GM10266 (cell line): ENCODE data around the gene NCOA3.
"Not testable (repeated sequence)": the region's sequence is repeated elsewhere in the genome, so short reads cannot be mapped to it uniquely, and the experiment has no call there.

Experiments used
- DNase-seq: peaks from one replicate; pipeline ENCODE4 v3.0.0; 2012; ENCODE audit errors: extremely low spot score
- CTCF ChIP-seq: IDR thresholded peaks from 2 replicates; pipeline ENCODE4 v1.5.1; 2012; ENCODE audit warnings: mild to moderate bottlenecking, low read depth; ENCODE audit not compliant: control insufficient read depth, insufficient read depth; ENCODE audit errors: missing control alignments

NCOA3 gene

GRCh38 chr20:47581090-47581489, 79.4 kb downstream of the NCOA3 start:
- no peak for DNase-seq
- no peak for TF ChIP-seq CTCF

- TF ChIP-seq CTCF = no peak
- DNase-seq = no peak
Measured at GRCh38 chr20:47583551-47583950, 81.9 kb downstream of the NCOA3 start.

GRCh38 chr20:47585087-47585747, 83.5 kb downstream of the NCOA3 start:
- DNase-seq = peak; percentile 20
- TF ChIP-seq CTCF = no peak

GRCh38 chr20:47586649-47587294, 85.1 kb downstream of the NCOA3 start:
- DNase-seq = no peak
- no peak for TF ChIP-seq CTCF

GRCh38 chr20:47588158-47588557, 86.5 kb downstream of the NCOA3 start:
- DNase-seq = no peak
- no peak for TF ChIP-seq CTCF

GRCh38 chr20:47591231-47591630, 89.5 kb downstream of the NCOA3 start:
- DNase-seq = no peak
- no peak for TF ChIP-seq CTCF

- TF ChIP-seq CTCF = no peak
- no peak for DNase-seq
Measured at GRCh38 chr20:47594157-47594556, 92.5 kb downstream of the NCOA3 start.

- DNase-seq = not testable (repeated sequence)
Measured at GRCh38 chr20:47595138-47595537, 93.5 kb downstream of the NCOA3 start.
